ENCODE data around the gene AKAP8L. TPM values are rescaled to one million over a fixed set of nuclear protein-coding genes. Genes with fewer than 3 reads are reported as not detected.

AKAP8L gene
- total RNA-seq, 2 experiments from 2014 or later, result 83.1 to 88.8 TPM

GRCh38 chr19:15430526-15431120 lies 11.8 kb upstream of the AKAP8L start:
- CTCF ChIA-PET, result interaction anchor here (1.4 to 4.6 kb wide), 2 partner anchors 9 to 11 kb away, joined by 3 to 34 read pairs; partner anchors contain the start of gene AKAP8L
- POLR2A ChIA-PET, result interaction anchor here (0.6 to 6.8 kb wide), 4 partner anchors 11 to 1693 kb away, joined by 3 to 89 read pairs (median 3); partner anchors contain the start of gene AKAP8L
- intact Hi-C loops (cut with micrococcal nuclease), result no loop called here
- H3K36me3 Mint-ChIP-seq (ENCODE audit: low read depth), result peaks cover 32% of the 10 kb centered on the region
- DNase-seq (no peak), ATAC-seq (no peak)
- no peaks in the 10 kb centered on the region for H3K9me3 Mint-ChIP-seq
- no peak for TF ChIP-seq CTCF (IDR thresholded peaks at IDR 0.05)
- H3K27me3 Mint-ChIP-seq, result no peaks in the 10 kb centered on the region
- H3K27ac Mint-ChIP-seq, result no peak overlapping the region
- H3K4me3 Mint-ChIP-seq, result peak overlapping the region; percentile 91
- H3K4me1 Mint-ChIP-seq (ENCODE audit: low read depth), result peaks cover 24% of the 10 kb centered on the region

GRCh38 chr19:15429825-15430467 lies 11.2 kb upstream of the AKAP8L start:
- H3K4me1 Mint-ChIP-seq (ENCODE audit: low read depth), result peaks cover 24% of the 10 kb centered on the region
- peaks cover 34% of the 10 kb centered on the region for H3K36me3 Mint-ChIP-seq (ENCODE audit: low read depth)
- H3K4me3 Mint-ChIP-seq, result peak overlapping the region; percentile 91
- intact Hi-C loops (cut with micrococcal nuclease), result no loop called here
- no peak for TF ChIP-seq CTCF (IDR thresholded peaks at IDR 0.05)
- no peak for DNase-seq
- ChIA-PET POLR2A (interaction anchor here (1.1 to 6.8 kb wide), 3 partner anchors 10 to 91 kb away, joined by 3 to 89 read pairs (median 3); partner anchors contain the start of gene AKAP8L), CTCF (interaction anchor here (4.6 kb wide), 1 partner anchor 11 kb away, joined by 34 read pairs; the partner anchor contains the start of gene AKAP8L)
- H3K9me3 Mint-ChIP-seq, result no peaks in the 10 kb centered on the region
- no peak for ATAC-seq
- no peak overlapping the region for H3K27ac Mint-ChIP-seq
- no peaks in the 10 kb centered on the region for H3K27me3 Mint-ChIP-seq

DNA sequence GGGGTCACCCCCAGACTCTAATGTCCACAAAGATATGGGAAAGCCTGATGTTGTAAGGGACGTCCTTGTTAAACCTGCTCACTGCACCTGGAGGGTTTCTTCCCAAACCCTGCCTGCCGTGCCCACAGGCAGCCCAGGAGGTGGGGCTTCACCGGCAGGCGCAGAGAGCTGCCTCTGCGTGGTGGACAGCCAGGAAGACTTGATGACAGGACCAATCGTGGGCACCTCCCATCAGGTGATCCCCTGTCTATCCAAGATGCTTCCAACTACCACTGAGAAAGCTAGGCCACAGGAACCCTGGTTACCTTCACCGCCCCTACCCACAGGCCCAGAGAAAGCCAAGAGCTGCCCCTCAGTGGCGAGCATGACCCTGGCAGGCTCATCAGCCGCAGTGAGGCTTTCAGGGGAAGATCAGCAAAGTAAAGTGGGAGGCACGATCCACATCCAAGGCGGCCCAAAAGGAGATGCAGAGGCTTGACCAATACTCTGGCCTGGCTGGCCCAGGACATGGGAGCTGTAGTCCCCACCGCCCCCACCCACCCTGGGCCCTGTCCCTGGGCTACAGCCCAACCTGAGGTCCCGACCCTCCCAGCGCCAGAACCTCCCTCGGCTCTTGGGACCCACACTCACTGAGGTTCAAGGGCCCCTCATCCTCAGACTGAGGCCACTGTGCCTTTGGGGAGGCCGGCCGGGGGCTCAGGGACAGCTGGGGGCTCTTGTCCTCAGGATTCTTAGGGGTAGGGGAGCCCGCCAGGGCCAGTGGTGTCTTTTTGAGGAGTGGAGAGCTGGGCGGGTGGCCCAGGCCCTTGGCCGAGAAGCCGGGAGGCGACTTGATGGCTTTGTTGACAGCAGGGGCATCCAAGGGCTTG lies 10.4 kb upstream of the AKAP8L start:
- Mint-ChIP-seq H3K4me1 (ENCODE audit: low read depth) (peaks cover 24% of the 10 kb centered on the region), H3K4me3 (no peak overlapping the region), H3K36me3 (ENCODE audit: low read depth) (peaks cover 36% of the 10 kb centered on the region), H3K27ac (no peak overlapping the region), H3K27me3 (no peaks in the 10 kb centered on the region), H3K9me3 (no peaks in the 10 kb centered on the region)
- ChIA-PET POLR2A (interaction anchor here (1.6 to 6.8 kb wide), 2 partner anchors 10 to 37 kb away, joined by 3 to 89 read pairs; partner anchors contain the start of gene AKAP8L), CTCF (interaction anchor here (4.6 kb wide), 1 partner anchor 10 kb away, joined by 34 read pairs; the partner anchor contains the start of gene AKAP8L)
- DNase-seq (no peak), ATAC-seq (no peak)
- intact Hi-C loops (cut with micrococcal nuclease), result no loop called here
- no peak for TF ChIP-seq CTCF (IDR thresholded peaks at IDR 0.05)

DNA sequence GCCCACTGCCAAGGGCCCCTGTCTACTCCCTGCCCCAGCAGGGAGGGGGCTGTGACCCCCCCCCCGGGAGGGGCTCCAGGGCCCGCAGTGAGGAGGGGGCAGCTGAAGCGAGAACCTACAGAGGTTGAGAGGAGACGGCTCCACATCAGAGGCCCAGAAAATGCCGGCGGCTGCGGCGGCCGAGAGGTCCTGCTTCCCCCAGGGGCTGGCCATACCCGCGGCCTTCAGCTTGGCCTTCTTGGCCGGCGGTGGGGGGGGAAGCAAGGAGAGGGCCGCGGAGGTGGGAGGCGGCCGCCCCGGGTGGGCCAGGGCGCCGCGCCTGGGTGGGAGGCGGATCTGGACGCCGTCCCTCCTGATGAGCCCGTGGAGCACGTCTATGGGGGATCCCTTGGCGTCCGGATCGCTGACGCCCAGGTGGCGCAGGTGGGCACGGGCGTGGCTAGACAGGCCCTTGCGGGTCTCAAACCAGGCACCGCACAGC lies 9.2 kb upstream of the AKAP8L start:
- Mint-ChIP-seq H3K36me3 (ENCODE audit: low read depth) (peaks cover 46% of the 10 kb centered on the region), H3K27me3 (no peaks in the 10 kb centered on the region), H3K9me3 (peaks cover 4% of the 10 kb centered on the region), H3K4me1 (ENCODE audit: low read depth) (peaks cover 18% of the 10 kb centered on the region), H3K27ac (no peak overlapping the region), H3K4me3 (no peak overlapping the region)
- no peak for DNase-seq
- ChIA-PET CTCF (interaction anchor here (4.6 kb wide), 1 partner anchor 9 kb away, joined by 34 read pairs; the partner anchor contains the start of gene AKAP8L), POLR2A (interaction anchor here (0.7 to 6.8 kb wide), 2 partner anchors 8 to 96 kb away, joined by 4 to 89 read pairs; partner anchors contain the start of genes AKAP8L and BRD4)
- no peak for ATAC-seq
- intact Hi-C loops (cut with micrococcal nuclease), result no loop called here
- TF ChIP-seq CTCF (IDR thresholded peaks at IDR 0.05), result no peak
